ENCODE data around the gene ZNF552.
"Not testable (repeated sequence)": the region's sequence is repeated elsewhere in the genome, so short reads cannot be mapped to it uniquely, and the experiment has no call there.

ZNF552 gene

GRCh38 chr19:57821095-57821494, 6.4 kb upstream of the ZNF552 start:
- DNase-seq, result not testable (repeated sequence)

GRCh38 chr19:57820599-57820998, 5.9 kb upstream of the ZNF552 start:
- no peak for DNase-seq
- intact Hi-C loops (cut with DNase I), result no loop called here

More at GRCh38 chr19:57821095-57821494, 6.4 kb upstream of the ZNF552 start:
- intact Hi-C loops (cut with DNase I), result not testable (repeated sequence)

DNA sequence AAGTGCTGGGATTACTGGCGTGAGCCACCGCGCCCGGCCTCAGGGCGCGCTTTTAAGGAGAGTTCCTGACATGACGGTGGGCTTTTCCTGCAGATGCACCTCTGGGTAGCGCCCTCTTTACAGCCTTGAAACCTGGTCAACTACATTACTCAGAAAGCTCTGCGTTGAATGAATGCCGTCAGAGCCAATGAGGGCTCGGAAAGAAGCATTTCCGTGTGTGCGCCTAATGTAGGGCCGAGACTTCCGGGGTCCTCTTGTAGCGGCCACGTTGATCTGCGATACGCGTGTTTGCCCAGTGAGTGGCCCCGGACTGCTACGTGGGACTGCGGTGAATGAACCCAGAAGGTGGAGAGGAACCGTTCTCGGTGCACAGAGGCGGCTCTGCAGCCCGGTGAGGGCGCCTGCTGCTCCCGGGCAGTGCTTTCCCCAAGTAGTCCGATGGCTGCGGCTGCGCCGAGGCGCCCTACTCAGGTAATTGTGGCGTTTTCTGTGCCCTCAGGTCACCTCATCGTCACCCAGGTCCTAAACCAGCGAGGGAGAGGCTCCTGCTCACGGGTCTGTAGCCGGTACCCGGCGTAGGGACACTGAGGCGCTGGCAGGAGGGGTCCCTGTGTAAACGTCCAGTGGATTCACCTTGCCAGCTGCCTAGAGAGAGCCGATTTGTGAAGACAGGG, 4.9 kb upstream of the ZNF552 start:
- intact Hi-C loops (cut with DNase I), result no loop called here
- DNase-seq, result peak; percentile 73 to 95 (median 86)

DNA sequence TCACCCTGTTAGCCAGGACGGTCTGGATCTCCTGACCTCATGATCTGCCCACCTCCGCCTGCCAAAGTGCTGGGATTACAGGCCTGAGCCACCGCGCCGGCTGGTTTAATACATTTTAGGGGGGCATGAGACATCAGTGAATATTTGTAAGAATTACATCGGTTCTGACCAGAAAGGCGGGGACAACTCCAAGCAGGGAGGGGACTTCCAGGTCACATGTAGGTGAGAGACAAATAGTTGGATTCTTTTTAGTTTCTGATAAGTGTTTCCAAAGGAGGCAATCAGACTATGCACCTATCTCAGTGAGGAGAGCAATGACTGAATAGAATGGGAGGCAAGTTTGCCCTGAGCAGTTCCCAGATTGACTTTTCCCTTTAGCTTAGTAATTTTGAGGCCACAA, 3.7 kb upstream of the ZNF552 start:
- intact Hi-C loops (cut with DNase I), result no loop called here
- DNase-seq, result no peak

DNA sequence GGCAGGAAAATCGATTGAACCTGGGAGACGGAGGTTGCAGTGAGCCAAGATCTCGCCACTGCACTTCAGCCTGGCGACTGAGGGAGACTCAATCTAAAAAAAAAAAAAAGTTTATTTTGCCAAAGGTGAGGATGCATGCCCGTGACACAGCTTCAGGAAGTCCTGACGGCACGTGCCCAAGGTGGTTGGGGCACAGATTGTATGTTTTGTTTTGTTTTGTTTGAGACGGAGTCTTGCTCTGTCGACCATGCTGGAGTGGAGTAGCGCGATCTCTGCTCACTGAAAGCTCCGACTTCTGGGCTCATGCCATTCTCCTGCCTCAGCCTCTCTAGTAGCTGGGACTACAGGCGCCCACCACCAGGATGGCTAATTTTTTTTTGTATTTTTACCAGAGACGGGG, 3.3 kb upstream of the ZNF552 start:
- intact Hi-C loops (cut with DNase I), result no loop called here
- no peak for DNase-seq

- intact Hi-C loops (cut with DNase I), result no loop called here
- DNase-seq, result no peak
Measured at GRCh38 chr19:57816652-57817051, 1.9 kb upstream of the ZNF552 start.

- DNase-seq, result no peak
- intact Hi-C loops (cut with DNase I), result no loop called here
Measured at GRCh38 chr19:57815247-57816075, 748 bp upstream of the ZNF552 start.

DNA sequence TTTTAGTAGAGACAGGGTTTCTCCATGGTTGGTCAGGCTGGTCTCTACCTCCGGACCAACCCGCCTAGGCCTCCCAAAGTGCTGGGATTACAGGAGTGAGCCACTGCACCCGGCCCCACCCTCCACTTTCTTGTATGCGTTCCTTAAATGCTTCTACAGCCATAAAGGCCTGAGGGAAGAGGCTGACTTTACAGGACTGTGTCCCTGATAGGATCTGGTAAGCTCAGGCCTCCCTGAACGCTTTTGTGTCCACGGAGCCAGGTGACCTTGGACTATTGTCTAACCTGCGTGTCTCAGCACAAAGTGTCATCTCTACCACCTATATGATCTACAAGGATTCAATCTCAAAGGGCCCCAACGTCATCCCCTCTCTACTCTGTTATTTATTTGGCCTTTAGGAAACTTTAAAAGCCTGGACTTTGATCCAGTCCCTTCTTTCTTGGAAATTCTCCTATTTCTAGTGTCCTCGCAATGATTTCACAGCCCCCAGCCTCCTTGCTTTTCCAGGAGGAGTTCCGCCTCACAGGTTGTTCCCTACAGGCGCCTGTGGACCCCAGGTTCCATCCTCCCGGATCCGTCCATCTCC, 701 bp downstream of the ZNF552 start:
- intact Hi-C loops (cut with DNase I), result no loop called here
- DNase-seq, result no peak

- DNase-seq; intact Hi-C loops (cut with DNase I): not testable (repeated sequence)
Measured at GRCh38 chr19:57812975-57813820, 1.5 kb downstream of the ZNF552 start.

DNA sequence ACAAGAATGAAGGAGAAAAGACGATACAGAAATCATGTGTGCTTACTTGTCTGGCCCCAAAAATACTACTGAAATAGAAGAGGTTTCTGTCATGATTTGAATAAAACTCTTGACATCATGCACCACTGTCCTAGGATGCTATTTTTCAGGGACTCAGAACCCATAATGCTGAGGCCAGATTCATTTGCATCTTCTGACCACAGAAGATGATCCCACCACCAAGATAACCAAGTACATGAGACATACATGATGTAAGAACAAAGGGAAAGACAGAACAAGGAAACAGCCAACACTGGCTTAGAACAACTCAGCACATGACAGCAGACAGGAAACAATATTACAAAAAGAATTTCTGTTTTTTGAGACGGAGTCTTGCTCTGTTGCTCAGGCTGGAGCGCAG, 2.5 kb downstream of the ZNF552 start:
- intact Hi-C loops (cut with DNase I), result no loop called here
- no peak for DNase-seq

DNA sequence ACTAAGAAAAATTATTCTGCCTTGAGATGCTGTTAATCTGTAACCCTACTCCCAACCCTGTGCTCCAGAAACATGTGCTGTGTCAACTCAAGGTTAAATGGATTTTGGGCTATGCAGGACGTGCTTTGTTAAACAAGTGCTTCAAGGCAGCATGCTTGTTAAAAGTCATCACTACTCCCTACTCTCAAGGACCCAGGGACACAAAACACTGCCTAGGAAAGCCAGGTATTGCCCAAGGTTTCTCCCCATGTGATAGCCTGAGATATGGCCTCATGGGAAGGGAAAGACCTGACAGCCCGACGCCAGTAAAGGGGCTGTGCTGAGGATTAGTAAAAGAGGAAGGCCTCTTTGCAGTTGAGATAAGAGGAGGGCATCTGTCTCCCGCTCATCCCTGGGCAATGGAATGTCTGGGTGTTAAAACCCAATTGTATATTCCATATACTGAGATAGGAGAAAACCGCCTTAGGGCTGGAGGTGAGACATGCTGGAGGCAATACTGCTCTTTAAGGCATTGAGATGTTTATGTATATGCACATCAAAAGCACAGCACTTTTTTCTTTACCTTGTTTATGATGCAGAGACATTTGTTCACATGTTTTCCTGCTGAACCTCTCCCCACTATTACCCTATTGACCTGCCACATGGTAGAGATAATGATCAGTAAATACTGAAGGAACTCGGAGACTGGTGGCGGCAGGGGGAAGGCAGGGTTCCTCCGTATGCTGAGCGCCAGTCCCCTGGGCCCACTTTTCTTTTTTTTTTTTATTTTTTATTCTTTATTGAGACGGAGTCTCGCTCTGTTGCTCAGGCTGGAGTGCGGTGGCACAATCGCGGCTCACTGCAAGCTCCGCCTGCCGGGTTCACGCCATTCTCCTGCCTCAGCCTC, 4.1 kb downstream of the ZNF552 start:
- intact Hi-C loops (cut with DNase I), result not testable (repeated sequence)

DNA sequence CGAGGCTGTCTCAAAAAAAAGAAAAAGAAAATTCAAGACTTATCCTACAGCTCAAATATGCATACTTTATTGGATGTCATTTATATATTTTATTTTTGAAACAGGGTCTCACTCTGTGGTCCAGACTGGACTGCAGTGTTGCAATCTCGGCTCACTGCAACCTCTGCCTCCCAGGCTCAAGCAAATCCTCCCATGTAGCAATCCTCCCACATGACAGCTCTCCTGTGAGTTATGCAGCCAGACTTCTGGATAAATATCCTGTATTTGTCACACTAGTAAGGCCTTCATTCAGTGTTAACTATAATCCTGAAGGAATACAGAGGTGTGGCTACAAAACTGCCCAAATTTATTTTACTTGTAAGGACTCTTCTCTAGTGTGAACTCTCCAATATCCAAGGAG, 7.2 kb downstream of the ZNF552 start:
- intact Hi-C loops (cut with DNase I), result no loop called here
- no peak for DNase-seq

More for the DNA sequence above, 4.1 kb downstream of the ZNF552 start:
- not testable (repeated sequence) for DNase-seq

DNA sequence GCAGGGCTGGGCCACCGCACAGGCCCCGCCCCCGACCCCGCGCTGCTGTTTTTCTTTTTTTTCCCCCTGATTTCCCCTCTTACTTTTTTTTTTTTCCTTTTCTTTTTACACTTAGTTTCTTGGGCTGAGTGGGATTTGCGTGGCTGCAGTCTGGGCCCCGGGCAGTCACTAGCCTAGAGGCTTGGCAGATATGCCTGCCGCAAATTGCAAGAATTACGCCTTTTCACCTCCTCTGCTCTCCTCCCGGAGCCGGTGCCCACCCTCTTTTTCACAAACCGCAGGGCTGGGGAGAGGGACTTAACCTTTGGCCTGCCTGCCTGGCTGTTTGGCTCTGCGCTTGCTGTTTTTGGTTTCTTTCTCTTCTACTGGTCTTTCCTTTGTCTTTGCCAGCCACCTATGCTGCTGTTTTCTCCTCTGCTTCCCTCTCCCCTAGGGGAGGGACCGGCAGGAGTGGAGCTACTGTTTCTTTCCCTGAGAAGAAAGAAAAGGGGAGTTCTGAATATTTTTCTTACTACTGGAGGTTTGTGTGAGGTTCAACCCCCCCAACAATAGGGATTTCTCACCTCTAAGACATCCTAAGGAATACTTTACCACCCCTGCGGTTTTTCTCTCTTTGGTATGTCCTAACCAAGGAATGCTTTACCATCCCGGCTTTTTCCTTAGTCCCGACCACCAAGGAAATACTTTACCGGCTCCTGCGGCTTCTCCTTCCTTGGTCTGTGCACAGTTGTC, 11.0 kb downstream of the ZNF552 start:
- intact Hi-C loops (cut with DNase I), result no loop called here
- peak in 4 of 42 donors; percentile 17 to 44 (median 32) for DNase-seq

GRCh38 chr19:57803265-57803593, 11.5 kb downstream of the ZNF552 start:
- no peak for DNase-seq
- intact Hi-C loops (cut with DNase I), result no loop called here

GRCh38 chr19:57802269-57802668, 12.4 kb downstream of the ZNF552 start:
- intact Hi-C loops (cut with DNase I), result no loop called here
- DNase-seq, result no peak

DNA sequence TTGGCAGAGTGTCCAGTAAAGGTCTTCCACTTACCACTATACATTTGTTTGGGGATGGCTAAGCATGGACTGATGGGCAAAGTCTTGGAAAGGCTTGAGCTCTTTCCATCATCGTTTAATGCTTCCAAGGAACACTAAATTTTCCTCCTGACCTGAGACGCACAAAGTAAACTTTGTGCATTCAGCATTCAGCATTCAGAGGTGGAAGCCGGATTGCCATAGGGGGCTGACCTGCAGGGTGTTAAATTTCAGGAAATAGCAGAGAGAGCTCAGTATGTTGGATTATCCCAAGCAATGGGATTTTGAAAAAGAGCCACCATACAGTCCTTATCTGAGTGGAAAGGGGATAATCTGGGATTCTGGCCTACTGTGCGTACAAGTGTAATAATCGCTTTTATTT, 14.0 kb downstream of the ZNF552 start:
- no peak for DNase-seq
- intact Hi-C loops (cut with DNase I), result no loop called here

DNA sequence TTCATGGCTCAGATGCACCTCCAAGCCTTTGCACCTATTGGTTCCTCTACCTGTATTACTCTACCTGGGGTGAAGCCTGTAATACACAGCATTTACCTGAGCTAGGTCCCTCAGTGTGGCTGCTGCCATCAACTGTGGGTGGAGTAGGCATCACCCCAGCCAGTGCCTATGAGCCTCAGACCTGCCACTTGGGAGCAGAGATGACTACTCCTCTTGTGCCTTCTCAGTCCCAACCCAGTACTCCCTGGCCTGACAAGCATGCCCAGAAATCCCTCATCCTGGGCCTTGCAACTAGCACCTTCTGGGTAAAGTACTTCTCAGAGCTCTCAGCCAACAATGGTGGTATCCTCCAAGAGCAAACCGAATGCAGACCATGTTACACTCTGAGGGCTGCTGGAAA, 18.1 kb downstream of the ZNF552 start:
- DNase-seq; intact Hi-C loops (cut with DNase I): not testable (repeated sequence)

GRCh38 chr19:57789288-57789687, 25.4 kb downstream of the ZNF552 start:
- DNase-seq, result no peak
- intact Hi-C loops (cut with DNase I), result no loop called here

Measured in head of caudate nucleus (tissue), 42 donors.